HG03103 (cell line): Measurements from ENCODE around the gene NKPD1.

Source experiments
- ATAC-seq: cut with Tn5 transposase; IDR thresholded peaks from one replicate; pipeline ENCODE4 v1.9.1; 2021; ENCODE audit warnings: low read depth; ENCODE audit not compliant: unreplicated experiment

The NKPD1 gene

GRCh38 chr19:45156011-45156630 lies 4.7 kb downstream of the NKPD1 start:
- ATAC-seq = no peak

DNA sequence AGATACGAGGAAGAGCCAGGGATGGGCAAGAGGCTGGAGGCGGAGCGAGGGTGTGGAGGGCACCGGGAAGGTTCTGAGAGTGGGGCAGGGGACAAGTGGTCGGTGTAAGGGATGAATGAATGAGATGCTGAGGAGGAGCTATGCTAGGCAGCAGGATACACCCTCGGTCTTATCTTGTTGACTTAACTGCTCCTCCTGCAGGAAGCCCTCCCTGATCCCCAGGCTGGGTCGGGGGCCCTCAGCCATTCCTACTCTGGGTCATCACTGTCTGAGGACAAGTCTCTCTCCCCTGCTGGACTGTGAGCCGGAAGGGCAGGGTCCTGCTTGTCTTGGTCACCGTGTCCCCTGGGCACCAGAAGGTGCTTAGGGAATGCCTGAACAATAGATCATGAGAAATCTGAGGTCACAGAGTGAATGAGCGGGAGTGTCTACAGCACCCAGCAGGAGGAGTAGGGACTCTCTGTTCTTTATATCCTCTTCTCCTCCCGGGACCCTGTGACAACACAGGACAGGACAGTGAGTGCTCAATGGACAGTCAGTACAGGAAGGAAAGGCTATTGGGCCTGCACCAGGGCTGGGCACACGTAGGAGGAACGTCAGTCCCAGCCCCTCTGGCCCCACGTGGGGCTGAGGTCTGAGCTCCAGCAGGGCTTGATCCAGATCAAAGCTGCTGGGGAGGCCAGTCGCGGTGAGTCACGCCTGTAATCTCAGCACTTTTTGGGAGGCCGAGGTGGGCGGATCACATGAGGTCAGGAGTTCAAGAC lies 6.5 kb downstream of the NKPD1 start:
- no peak for ATAC-seq

- no peak for ATAC-seq
These were observed 7.3 kb downstream of the NKPD1 start for GRCh38 chr19:45153339-45154063.

- ATAC-seq = no peak
These were observed 8.1 kb downstream of the NKPD1 start for GRCh38 chr19:45152504-45153338.

DNA sequence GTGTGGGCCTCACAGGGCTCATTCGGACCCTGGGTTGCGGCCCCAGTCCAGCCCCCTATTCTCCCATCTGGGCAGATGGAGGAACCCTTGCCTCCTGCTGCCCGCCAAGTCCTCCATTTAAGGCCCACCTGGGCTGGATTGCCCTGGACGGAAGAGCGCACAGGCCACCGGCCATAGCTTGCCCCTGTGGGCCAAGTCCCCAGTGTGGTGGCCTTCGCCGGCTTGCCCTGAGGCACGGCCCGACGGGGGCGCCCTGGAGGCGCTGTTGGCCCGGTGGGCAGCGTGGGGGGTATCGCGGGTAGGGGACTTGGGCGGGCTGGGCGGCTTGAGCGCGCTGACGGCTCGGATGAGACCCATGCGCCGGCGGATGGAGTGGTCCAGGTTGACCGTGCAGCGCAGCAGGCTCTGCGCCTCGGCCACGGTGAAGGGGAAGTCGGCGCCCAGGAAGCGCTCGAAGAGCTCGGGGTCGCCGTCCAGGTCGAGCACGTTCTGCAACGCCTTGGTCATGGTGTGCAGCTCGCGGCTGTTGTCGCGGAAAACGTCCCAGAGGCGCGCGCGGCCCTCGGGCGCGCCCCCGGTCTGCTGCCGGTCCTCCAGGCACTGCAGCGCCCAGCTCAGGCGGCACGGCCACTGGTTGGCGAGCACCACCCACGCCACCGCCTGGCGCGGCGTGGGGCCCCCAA lies 8.8 kb downstream of the NKPD1 start:
- no peak for ATAC-seq

GRCh38 chr19:45151320-45151719 lies 9.5 kb downstream of the NKPD1 start:
- no peak for ATAC-seq

DNA sequence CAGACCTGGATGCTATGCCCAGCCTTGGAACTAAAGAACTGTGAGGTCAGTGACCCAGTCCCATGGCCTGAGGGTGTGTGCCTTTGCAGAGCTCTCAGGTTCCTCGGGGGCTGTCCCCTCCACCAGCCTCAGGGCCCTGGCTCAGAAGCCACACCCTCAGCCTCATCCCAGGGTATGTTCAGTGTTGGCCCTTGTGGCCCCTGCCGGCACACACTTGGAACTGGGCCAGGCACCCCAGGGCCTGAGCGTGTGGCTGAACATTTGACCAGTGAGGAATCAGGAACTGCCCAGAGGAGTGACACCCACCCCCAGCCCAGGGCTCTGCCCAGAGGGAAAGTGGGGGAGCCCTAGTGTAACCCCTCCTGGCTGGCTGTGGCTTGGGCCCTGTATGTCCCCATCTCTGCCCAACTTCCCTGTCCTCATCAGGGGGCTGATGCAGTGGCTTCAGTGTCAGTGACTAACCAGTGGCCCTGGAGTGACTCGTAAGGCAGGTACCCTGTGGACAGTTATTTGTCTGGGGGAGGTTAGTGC lies 10.0 kb downstream of the NKPD1 start:
- ATAC-seq = no peak

DNA sequence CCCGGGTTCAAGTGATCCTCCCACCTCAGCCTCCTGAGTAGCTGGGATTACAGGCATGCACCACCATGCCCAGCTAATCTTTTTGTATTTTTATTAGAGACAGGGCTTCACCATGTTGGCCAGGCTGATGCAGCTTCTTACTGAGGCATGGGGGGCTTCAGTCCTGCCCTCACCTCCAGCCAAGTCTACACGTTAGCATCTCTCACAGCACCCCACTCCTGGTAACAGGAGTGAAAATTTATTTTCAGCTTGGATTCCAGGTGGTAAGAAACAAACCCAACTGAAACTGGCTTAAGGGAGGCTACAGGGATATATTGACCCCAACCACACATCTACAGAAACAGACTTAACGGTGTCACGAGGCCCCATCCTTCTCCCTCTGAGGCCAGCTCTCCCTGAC lies 10.6 kb downstream of the NKPD1 start:
- ATAC-seq = no peak

- ATAC-seq = no peak
These were observed 11.7 kb downstream of the NKPD1 start for GRCh38 chr19:45149129-45149528.

- ATAC-seq = no peak
These were observed 12.7 kb downstream of the NKPD1 start for GRCh38 chr19:45147835-45148676.

GRCh38 chr19:45146741-45147205 lies 14.0 kb downstream of the NKPD1 start:
- ATAC-seq = no peak

DNA sequence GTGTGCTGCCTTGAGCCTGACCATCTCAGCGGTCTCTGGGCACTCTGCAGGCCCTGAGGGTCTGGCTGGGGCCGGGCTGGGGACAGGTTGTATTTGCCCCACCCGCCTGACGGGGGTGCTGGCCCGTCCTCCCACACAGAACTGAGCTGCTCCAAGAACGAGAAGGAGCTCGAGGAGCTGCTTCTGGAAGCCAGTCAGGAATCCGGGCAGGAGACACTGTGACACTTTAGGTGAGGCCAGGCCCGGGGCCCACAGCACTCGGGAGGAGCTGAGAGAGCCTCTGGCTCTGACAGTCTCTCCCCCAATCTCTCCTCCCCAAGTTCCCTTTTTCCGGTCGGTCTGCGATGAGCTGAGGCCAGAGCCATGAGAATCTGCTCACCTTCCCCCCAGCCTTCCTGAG lies 14.5 kb downstream of the NKPD1 start:
- ATAC-seq = no peak

- no peak for ATAC-seq
These were observed 15.3 kb downstream of the NKPD1 start for GRCh38 chr19:45145270-45146189.

DNA sequence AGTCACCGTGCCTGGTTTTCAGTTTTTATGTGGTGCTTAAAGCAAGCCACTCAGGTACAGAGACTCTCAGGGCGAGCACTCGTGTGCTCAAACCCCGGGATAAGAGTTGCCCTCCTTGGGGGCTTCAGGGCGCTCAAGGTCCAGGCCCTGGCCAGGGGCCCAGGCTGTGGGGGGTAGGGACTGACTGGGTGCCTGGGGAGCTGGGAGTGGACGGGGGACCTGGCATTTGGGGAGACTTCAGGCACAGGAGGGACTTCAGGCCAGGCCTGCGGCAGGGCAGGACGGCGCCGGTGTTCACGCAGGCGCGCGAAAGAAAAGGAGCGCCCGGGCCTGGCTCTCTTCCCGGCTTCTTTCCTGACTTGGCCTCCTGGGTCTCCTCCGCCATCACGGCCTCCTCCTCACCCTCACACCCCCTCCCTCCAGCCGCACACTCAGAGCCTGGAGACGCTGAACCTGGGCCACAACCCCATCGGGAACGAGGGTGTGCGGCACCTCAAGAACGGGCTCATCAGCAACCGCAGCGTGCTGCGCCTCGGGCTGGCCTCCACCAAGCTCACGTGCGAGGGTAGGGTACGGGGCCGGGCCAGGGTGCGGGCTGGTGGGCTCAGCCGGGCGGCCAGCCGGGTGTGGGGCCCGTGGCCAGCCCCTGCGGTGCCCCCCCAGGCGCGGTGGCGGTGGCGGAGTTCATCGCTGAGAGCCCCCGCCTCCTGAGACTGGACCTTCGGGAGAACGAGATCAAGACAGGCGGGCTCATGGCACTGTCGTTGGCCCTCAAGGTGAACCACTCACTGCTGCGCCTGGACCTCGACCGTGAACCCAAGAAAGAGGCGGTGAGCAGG lies 16.1 kb downstream of the NKPD1 start:
- no peak for ATAC-seq

DNA sequence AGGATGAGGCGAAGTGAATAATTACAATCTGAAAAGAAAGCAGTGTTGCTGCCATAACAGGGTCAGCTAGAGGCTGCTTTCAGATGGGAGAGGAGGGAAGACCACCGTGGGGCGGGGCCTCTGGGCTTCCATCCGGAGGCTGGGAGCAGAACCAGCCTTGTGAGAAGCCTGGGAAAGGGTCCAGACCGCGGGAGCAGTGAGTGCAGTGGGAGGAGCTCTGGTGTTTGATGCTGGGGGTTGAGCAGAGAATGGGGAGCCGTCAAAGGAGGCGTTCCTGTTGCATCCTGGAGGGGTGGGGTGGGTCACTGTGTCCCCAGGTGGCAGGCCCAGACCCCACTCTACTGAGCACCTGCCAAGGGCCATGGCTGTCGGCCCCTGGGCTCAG lies 18.1 kb downstream of the NKPD1 start:
- ATAC-seq = no peak

DNA sequence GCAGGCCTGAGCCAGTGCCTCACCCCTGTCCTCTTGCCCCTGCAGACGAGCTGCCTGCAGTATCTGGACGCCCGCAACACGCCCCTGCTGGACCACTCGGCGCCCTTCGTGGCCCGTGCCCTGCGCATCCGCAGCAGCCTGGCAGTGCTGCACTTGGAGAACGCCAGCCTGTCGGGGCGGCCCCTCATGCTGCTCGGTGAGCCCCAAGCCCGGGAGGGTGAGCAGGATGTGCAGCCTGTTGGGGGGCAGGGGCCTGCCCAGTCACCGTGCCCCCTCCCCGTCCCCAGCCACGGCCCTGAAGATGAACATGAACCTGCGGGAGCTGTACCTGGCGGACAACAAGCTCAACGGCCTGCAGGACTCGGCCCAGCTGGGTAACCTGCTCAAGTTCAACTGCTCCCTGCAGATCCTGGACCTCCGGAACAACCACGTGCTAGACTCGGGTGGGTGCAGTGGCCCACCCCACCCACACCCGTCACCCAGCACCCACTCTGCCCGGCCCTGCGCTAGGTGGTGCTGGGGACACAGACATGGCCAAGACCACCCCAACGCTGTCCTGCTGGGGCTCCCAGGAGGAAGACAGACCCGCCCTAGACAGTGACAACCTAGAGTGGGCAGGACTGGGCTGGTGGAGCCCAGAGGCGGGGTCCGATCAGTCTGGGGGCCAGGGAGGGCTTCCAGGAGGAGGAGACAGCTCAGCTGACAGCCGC lies 18.6 kb downstream of the NKPD1 start:
- no peak for ATAC-seq
